GM21717 (cell line): ENCODE results near the gene ASB2.

Experiments
- ATAC-seq: cut with Tn5 transposase; IDR thresholded peaks from one replicate; pipeline ENCODE4 v1.9.1; 2021; ENCODE audit warnings: mild to moderate bottlenecking, moderate library complexity; ENCODE audit not compliant: unreplicated experiment

ASB2 gene

GRCh38 chr14:93981316-93982229 is 5.2 kb upstream of the ASB2 start:
- no peak for ATAC-seq

GRCh38 chr14:93980456-93981201 is 4.3 kb upstream of the ASB2 start:
- ATAC-seq: no peak

- no peak for ATAC-seq
Observed at GRCh38 chr14:93978735-93979134, 2.4 kb upstream of the ASB2 start.

GRCh38 chr14:93977790-93978581 is 1.6 kb upstream of the ASB2 start:
- ATAC-seq: no peak

- ATAC-seq: no peak
Observed at GRCh38 chr14:93977171-93977570, 801 bp upstream of the ASB2 start.

- peak; percentile 65 for ATAC-seq
Observed at GRCh38 chr14:93975791-93976476, 436 bp downstream of the ASB2 start.

GRCh38 chr14:93974833-93975232 is 1.5 kb downstream of the ASB2 start:
- no peak for ATAC-seq

GRCh38 chr14:93974299-93974698 is 2.1 kb downstream of the ASB2 start:
- no peak for ATAC-seq

GRCh38 chr14:93973607-93974006 is 2.8 kb downstream of the ASB2 start:
- ATAC-seq: no peak

- no peak for ATAC-seq
Observed at GRCh38 chr14:93972618-93973205, 3.7 kb downstream of the ASB2 start.

- ATAC-seq: no peak
Observed at GRCh38 chr14:93971635-93972027, 4.7 kb downstream of the ASB2 start.

GRCh38 chr14:93970965-93971634 is 5.3 kb downstream of the ASB2 start:
- ATAC-seq: peak; percentile 37

- ATAC-seq: no peak
Observed at GRCh38 chr14:93970585-93970964, 5.8 kb downstream of the ASB2 start.

- no peak for ATAC-seq
Observed at GRCh38 chr14:93969082-93969828, 7.1 kb downstream of the ASB2 start.

- peak; percentile 41 for ATAC-seq
Observed at GRCh38 chr14:93967637-93968250, 8.6 kb downstream of the ASB2 start.

- no peak for ATAC-seq
Observed at GRCh38 chr14:93965946-93966474, 10.4 kb downstream of the ASB2 start.

GRCh38 chr14:93965287-93965821 is 11.0 kb downstream of the ASB2 start:
- ATAC-seq: no peak

- no peak for ATAC-seq
Observed at GRCh38 chr14:93964820-93965286, 11.5 kb downstream of the ASB2 start.
